Mucosa of descending colon (tissue), 3 donors: ENCODE measurements around the gene TMEM54. TPM values are rescaled to one million over a fixed set of nuclear protein-coding genes. Genes with fewer than 3 reads are reported as not detected.
A peak's percentile ranks its signal among the peaks of the same experiment; 100 is the strongest.
"Not testable (repeated sequence)": the region's sequence is repeated elsewhere in the genome, so short reads cannot be mapped to it uniquely, and the experiment has no call there.

Experiments
- ATAC-seq: fragments of 200-7000 bp; cut with Tn5 transposase; one replicate; pipeline ENCODE4 v1.9.1; 2020; ENCODE audit warnings: mild to moderate bottlenecking, moderate library complexity
- DNase-seq, 3 donors: peaks; one replicate each; pipeline ENCODE4 v3.0.0-alpha.2; 2020
- H3K36me3 ChIP-seq: fragments of 200-600 bp; one replicate; pipeline ENCODE4 v1.8.0; 2021; ENCODE audit warnings: low read depth, mild to moderate bottlenecking
- H3K4me1 ChIP-seq: fragments of 200-600 bp; one replicate; pipeline ENCODE4 v1.8.0; 2021; ENCODE audit warnings: low read depth, mild to moderate bottlenecking
- H3K4me3 ChIP-seq: fragments of 200-600 bp; one replicate; pipeline ENCODE4 v1.8.0; 2021; ENCODE audit warnings: mild to moderate bottlenecking
- H3K9me3 ChIP-seq: fragments of 200-600 bp; one replicate; pipeline ENCODE4 v1.8.0; 2021; ENCODE audit warnings: mild to moderate bottlenecking
- intact Hi-C, 2 donors: fragments of 100-400 bp; cut with DNase I in 1 of 2; cut with micrococcal nuclease in 1 of 2; formaldehyde crosslinking; loops; one replicate each; pipeline versions ENCODE4 v1.11.0 to v1.11.1; 2022; cut with DNase I, micrococcal nuclease
- total RNA-seq, 3 donors: library from RNA; stranded (reverse); fragmentation: NEBNext Ultra II Directional in 2 of 3; extraction: Animal tissue kit (Norgen Biotek cat#: 25700) in 2 of 3; gene quantifications; one replicate each; pipeline versions ENCODE4 v1.2.1 to v1.2.4, GENCODE V29; 2021 to 2023
- TF ChIP-seq, protein P1 (sequence below): fragments of 200-600 bp; IDR thresholded peaks from one replicate; pipeline ENCODE4 v1.8.0; 2022; ENCODE audit warnings: antibody characterized with exemption, mild to moderate bottlenecking
- donor health status: DM: no; HTN: no; CAD: no; lungs with moderate emphysema.
- donor health status: DM: no; HTN: no; CAD: no.
- donor health status: DM: no; HTN: yes; CAD: no.

TMEM54 gene
- total RNA-seq, 3 donors from 2014 or later, result 426 to 995 (median 483) TPM

DNA sequence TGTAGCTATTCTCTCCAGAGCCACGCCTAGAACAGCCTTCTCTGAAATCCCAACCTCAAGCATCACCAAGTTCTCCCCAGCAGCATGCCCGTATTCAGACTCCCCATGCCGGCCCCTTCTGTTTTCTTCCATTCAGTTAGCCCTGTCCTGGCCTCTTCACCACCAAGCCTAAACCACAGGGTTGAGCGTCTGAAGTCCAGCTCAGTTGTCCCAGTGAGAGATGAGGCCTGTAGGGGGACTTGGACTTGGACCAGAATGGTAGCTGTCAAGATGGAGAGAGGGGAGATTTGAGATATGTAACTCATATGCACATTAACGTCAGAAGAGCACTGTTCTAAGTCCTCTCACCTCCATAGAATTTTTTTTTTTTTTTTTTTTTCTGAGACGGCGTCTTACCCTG is 5.5 kb upstream of the TMEM54 start:
- Histone ChIP-seq H3K4me3 (no peak overlapping the region), H3K36me3 (no peaks in the 10 kb centered on the region), H3K4me1 (peaks cover 15% of the 10 kb centered on the region), H3K9me3 (no peaks in the 10 kb centered on the region)
- ATAC-seq (no peak), DNase-seq (peak in 1 of 3 donors; percentile 32)
- intact Hi-C loops, result no loop called here
- TF ChIP-seq, protein P1, sequence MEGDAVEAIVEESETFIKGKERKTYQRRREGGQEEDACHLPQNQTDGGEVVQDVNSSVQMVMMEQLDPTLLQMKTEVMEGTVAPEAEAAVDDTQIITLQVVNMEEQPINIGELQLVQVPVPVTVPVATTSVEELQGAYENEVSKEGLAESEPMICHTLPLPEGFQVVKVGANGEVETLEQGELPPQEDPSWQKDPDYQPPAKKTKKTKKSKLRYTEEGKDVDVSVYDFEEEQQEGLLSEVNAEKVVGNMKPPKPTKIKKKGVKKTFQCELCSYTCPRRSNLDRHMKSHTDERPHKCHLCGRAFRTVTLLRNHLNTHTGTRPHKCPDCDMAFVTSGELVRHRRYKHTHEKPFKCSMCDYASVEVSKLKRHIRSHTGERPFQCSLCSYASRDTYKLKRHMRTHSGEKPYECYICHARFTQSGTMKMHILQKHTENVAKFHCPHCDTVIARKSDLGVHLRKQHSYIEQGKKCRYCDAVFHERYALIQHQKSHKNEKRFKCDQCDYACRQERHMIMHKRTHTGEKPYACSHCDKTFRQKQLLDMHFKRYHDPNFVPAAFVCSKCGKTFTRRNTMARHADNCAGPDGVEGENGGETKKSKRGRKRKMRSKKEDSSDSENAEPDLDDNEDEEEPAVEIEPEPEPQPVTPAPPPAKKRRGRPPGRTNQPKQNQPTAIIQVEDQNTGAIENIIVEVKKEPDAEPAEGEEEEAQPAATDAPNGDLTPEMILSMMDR, result no peak

DNA sequence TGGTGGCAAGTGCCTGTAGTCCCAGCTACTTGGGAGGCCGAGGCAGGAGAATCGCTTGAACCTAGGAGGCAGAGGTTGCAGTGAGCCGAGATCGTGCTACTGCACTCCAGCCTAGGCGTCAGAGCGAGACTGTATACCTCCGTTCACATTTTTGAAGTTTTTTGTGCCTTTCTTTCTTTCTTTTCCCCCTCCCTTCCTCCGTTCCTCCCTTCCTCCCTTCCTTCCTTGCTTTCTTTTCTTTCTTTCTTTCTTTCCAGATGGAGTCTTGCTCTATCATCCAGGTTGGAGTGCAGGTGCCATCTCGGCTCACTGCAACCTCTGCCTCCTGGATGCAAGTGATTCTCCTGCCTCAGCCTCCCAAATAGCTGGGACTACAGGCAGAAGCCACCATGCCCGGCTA is 4.4 kb upstream of the TMEM54 start:
- ATAC-seq, H3K9me3 ChIP-seq, DNase-seq, H3K36me3 ChIP-seq, intact Hi-C loops, H3K4me3 ChIP-seq: not testable (repeated sequence)
- peaks cover 15% of the 10 kb centered on the region for H3K4me1 ChIP-seq

DNA sequence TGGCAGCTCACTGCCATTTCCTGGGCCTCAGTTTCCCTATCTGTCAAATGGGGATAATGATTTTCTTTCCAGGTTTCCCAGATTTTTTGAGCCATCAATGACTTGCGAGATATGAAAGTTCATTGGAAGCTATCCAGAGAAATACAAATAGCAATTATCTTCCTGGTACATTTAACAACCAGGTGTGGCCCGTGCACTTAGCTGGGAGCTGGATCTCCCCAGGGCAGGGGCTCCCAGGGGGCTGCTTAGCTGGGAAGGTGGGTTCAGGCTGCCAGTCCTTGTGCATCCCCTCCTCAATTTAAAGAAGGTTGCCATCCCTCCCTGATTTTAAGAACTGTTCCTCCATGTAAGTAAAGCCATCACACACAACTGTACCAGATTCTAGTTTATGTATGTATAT is 3.6 kb upstream of the TMEM54 start:
- Histone ChIP-seq H3K36me3 (no peaks in the 10 kb centered on the region), H3K9me3 (no peaks in the 10 kb centered on the region), H3K4me3 (no peak overlapping the region), H3K4me1 (peaks cover 15% of the 10 kb centered on the region)
- ATAC-seq, result peak; percentile 66
- TF ChIP-seq, protein P1, result no peak
- intact Hi-C loops, result no loop called here
- DNase-seq, result peak in 2 of 3 donors; percentile 65 to 66

DNA sequence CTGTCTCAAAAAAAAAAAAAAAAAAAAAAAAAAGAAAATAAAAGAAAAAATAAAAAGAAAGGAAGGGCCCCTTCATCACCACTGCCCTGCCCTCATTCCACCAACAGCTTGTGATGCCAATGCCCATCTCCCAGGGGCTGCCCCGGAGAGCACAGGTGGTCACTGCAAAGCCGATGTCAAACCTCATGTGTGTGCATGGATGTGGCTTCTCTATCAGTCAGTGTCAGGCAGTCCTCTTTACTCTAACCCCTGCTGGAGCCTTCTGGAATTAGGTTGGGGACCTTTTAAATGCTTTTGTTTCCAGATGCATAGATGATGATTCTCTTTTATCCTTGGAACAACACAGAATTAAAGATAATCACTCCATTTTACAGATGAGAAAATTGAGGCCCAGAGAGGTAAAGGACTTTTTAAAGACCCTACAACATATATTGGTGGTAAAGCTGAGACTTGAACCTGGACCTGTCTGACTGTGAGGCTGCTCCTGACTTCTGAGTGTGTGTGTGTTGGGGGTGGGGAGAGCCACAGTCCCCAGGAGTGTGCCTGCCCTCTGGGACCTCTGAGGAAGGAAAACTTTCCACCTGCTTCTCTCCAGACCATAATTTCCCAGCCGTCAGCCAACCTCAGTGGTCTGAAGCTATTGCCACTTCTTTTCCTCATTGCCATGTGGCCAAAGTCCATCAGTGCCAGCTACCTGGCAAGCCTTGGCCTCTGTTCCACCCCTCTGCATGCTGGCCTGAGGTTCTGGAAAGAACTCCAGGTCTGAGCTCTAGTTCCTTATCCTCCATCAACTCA is 3.0 kb upstream of the TMEM54 start:
- no peaks in the 10 kb centered on the region for H3K9me3 ChIP-seq
- no peaks in the 10 kb centered on the region for H3K36me3 ChIP-seq
- peaks cover 15% of the 10 kb centered on the region for H3K4me1 ChIP-seq
- DNase-seq (peak; percentile 82 to 89 (median 84)), ATAC-seq (peak; percentile 81)
- TF ChIP-seq, protein P1, result no peak
- no peak overlapping the region for H3K4me3 ChIP-seq
- intact Hi-C loops, result no loop called here

DNA sequence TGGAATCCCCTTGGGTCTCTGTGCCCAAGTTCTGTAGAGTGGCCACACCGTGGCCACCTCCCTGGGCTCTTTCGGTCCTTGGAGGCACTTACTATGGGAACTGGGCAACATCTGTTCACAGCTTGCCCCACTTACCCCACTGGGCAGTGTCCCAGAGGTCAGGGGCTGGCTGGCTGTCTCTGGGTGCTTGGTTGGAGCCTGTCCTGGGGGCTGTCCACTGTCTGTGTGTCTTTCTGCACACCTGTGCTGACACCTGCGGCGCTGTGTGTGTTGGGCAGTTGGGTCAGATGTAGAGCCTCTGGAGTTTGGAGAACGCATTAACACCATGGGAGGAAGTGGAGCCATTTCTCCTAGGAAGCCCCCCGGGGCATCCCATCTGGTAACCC is 1.3 kb upstream of the TMEM54 start:
- Histone ChIP-seq H3K4me1 (peaks cover 14% of the 10 kb centered on the region), H3K4me3 (no peak overlapping the region), H3K36me3 (no peaks in the 10 kb centered on the region), H3K9me3 (no peaks in the 10 kb centered on the region)
- DNase-seq (peak in 1 of 3 donors; percentile 44), ATAC-seq (no peak)
- intact Hi-C loops, result no loop called here
- TF ChIP-seq, protein P1, result no peak

DNA sequence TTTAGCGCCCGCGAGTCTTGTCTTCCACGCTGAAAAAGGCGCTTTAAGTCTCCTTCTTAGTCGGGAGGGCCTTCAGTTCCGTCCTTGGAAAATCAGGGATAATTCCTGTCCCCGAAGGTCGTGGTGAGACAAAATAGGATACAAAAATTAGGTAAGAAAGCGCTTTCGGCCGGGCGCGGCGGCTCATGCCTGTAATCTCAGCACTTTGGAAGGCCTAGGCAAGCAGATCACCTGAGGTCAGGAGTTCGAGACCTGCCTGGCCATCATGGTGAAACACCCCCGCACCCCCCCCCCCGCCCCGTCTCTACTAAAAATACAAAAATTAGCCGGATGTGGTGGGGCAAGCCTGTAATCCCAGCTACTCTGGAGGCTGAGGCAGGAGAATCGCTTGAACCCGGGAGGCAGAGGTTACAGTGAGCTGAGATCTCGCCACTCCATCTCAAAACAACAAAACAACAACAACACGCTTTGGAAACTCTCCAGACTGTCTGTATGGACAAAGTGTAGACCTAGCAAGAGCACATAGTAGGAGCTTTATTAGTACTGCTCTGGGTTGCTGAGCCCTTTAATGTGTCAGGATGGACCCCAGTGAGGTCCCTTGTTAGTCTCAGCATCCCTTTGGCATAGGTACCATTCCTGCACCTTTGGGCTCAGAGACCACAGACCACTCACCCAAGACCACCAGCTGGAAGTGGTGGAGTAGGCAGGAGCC is 790 bp upstream of the TMEM54 start:
- ATAC-seq (no peak), DNase-seq (peak in 2 of 3 donors; percentile 35 to 56)
- intact Hi-C loops, result no loop called here
- peak overlapping the region; percentile 78 for H3K4me3 ChIP-seq
- H3K4me1 ChIP-seq, result peaks cover 14% of the 10 kb centered on the region
- no peaks in the 10 kb centered on the region for H3K36me3 ChIP-seq
- TF ChIP-seq, protein P1, result no peak
- H3K9me3 ChIP-seq, result no peaks in the 10 kb centered on the region
